CD14-positive monocyte (primary cell): ENCODE measurements around the gene MYO1E. TPM values are rescaled to one million over a fixed set of nuclear protein-coding genes. Genes with fewer than 3 reads are reported as not detected.

ENCODE experiments used
- DNase-seq, 3 donors: peaks; one replicate each; pipeline ENCODE4 v3.0.0-alpha.2; 2011 to 2022
- H2AFZ ChIP-seq: 2 replicates; pipeline ENCODE4 v1.6.0; 2012; ENCODE audit warnings: mild to moderate bottlenecking, low read depth, low read length, inconsistent platforms; ENCODE audit not compliant: insufficient read depth, poor library complexity, severe bottlenecking
- H3K27ac ChIP-seq, 2 donors: 1 replicate in 1 of 2; 2 replicates in 1 of 2; pipeline ENCODE4 v1.5.1; 2012 to 2013; ENCODE audit warnings: low read length in 2 of 2, control low read depth in 1 of 2, inconsistent platforms in 1 of 2, low read depth in 1 of 2, mild to moderate bottlenecking in 1 of 2
- H3K27me3 ChIP-seq, 2 donors: one replicate each; pipeline versions ENCODE4 v1.6.0 to v1.6.1; 2011 to 2013; ENCODE audit warnings: low read length in 2 of 2; ENCODE audit not compliant: control insufficient read depth in 2 of 2, insufficient read depth in 2 of 2
- H3K36me3 ChIP-seq, 2 donors: replicated peaks in 1 of 2; 1 replicate in 1 of 2; 2 replicates in 1 of 2; pipeline versions ENCODE4 v1.5.1 to v1.6.1; 2012 to 2013; ENCODE audit warnings: low read length in 2 of 2, control low read depth in 1 of 2, inconsistent platforms in 1 of 2, mild to moderate bottlenecking in 1 of 2; ENCODE audit not compliant: insufficient read depth in 2 of 2, control insufficient read depth in 1 of 2
- H3K4me1 ChIP-seq, 2 donors: 1 replicate in 1 of 2; 2 replicates in 1 of 2; pipeline versions ENCODE4 v1.5.1 to v1.6.1; 2012 to 2013; ENCODE audit warnings: low read length in 2 of 2, control low read depth in 1 of 2, inconsistent platforms in 1 of 2, mild to moderate bottlenecking in 1 of 2, moderate library complexity in 1 of 2; ENCODE audit not compliant: insufficient read depth in 2 of 2, control insufficient read depth in 1 of 2
- H3K4me2 ChIP-seq: replicated peaks from 2 replicates; pipeline ENCODE3; 2012; ENCODE audit warnings: low read length, moderate library complexity, mild to moderate bottlenecking; ENCODE audit not compliant: poor library complexity, severe bottlenecking; ENCODE audit errors: extremely low read depth
- H3K4me3 ChIP-seq, 3 experiments: fragments of 200-600 bp in 1 of 3; sonication (generic) in 1 of 3; replicated peaks in 1 of 3; 1 replicate in 2 of 3; 2 replicates in 1 of 3; pipeline ENCODE4 v1.5.1; 2011 to 2013; ENCODE audit warnings: low read length in 3 of 3, mild to moderate bottlenecking in 3 of 3, control low read depth in 2 of 3, low read depth in 2 of 3, inconsistent platforms in 1 of 3, moderate library complexity in 1 of 3
- H3K79me2 ChIP-seq: 2 replicates; pipeline ENCODE4 v1.6.0; 2012; ENCODE audit warnings: mild to moderate bottlenecking, control low read depth, inconsistent platforms, low read length, moderate library complexity; ENCODE audit not compliant: insufficient read depth
- H3K9ac ChIP-seq: 2 replicates; pipeline ENCODE4 v1.6.0; 2017; ENCODE audit warnings: low read length, mild to moderate bottlenecking; ENCODE audit not compliant: insufficient read depth, poor library complexity, severe bottlenecking
- H3K9me3 ChIP-seq, 2 donors: replicated peaks in 1 of 2; 1 replicate in 1 of 2; 2 replicates in 1 of 2; pipeline versions ENCODE4 v1.5.1 to v1.6.1; 2012 to 2013; ENCODE audit warnings: low read length in 2 of 2, control low read depth in 1 of 2; ENCODE audit not compliant: control insufficient read depth in 1 of 2, insufficient read depth in 1 of 2
- H4K20me1 ChIP-seq: 2 replicates; pipeline ENCODE4 v1.6.0; 2012; ENCODE audit warnings: mild to moderate bottlenecking, low read length, control low read depth, moderate library complexity; ENCODE audit not compliant: insufficient read depth
- H3K27ac Mint-ChIP-seq, 7 donors: one replicate each; pipeline ENCODE4 v1.8.0; 2020; ENCODE audit warnings: mild to moderate bottlenecking in 7 of 7, mixed read lengths in 7 of 7, moderate library complexity in 6 of 7, inconsistent platforms in 2 of 7
- H3K27me3 Mint-ChIP-seq, 3 donors: one replicate each; pipeline ENCODE4 v1.8.0; 2021 to 2022; ENCODE audit warnings: low read depth in 3 of 3, mild to moderate bottlenecking in 3 of 3, mixed read lengths in 3 of 3, moderate library complexity in 3 of 3, inconsistent platforms in 1 of 3
- H3K36me3 Mint-ChIP-seq, 2 donors: one replicate each; pipeline ENCODE4 v1.8.0; 2020; ENCODE audit warnings: mixed read lengths in 2 of 2, inconsistent platforms in 1 of 2, mild to moderate bottlenecking in 1 of 2
- H3K4me1 Mint-ChIP-seq: one replicate; pipeline ENCODE4 v1.8.0; 2020; ENCODE audit warnings: mild to moderate bottlenecking, mixed read lengths
- H3K4me3 Mint-ChIP-seq, 2 donors: one replicate each; pipeline ENCODE4 v1.8.0; 2020; ENCODE audit warnings: mild to moderate bottlenecking in 2 of 2, mixed read lengths in 2 of 2, moderate library complexity in 1 of 2
- H3K9me3 Mint-ChIP-seq, 7 donors: one replicate each; pipeline ENCODE4 v1.8.0; 2020 to 2022; ENCODE audit warnings: mixed read lengths in 7 of 7, mild to moderate bottlenecking in 6 of 7, moderate library complexity in 6 of 7, inconsistent platforms in 2 of 7
- CTCF ChIP-seq: fragments of 200-600 bp; IDR thresholded peaks from one replicate; pipeline ENCODE4 v1.8.0; 2022; ENCODE audit warnings: antibody characterized with exemption, mild to moderate bottlenecking
- WGBS: methylation state at CpG from one replicate; pipeline ENCODE4 v1.1.5; 2013; ENCODE audit warnings: missing lambda C conversion rate; ENCODE audit not compliant: insufficient coverage; 5-methylcytosine and 5-hydroxymethylcytosine counted together
- intact Hi-C, 2 donors: fragments of 100-400 bp; cut with micrococcal nuclease; formaldehyde crosslinking; loops; one replicate each; pipeline versions ENCODE4 v1.15.0 to v1.15.1; 2023
- polyA plus RNA-seq, 3 donors: library from polyadenylated mRNA; depleted of rRNA in 1 of 3; unstranded in 2 of 3; stranded (reverse) in 1 of 3; fragments of 300-500 nt in 2 of 3; fragments of >200 nt in 1 of 3; fragmentation: Illumina TruSeq in 2 of 3; gene quantifications; 1 replicate in 2 of 3; 2 replicates in 1 of 3; pipeline ENCODE4 v1.2.3, GENCODE V29; 2012 to 2021

Gene MYO1E
- polyA plus RNA-seq, 3 donors, result 5.5 to 16.2 (median 6.2) TPM

- Mint-ChIP-seq H3K4me1 (no peaks in the 10 kb centered on the region), H3K27me3 (no peaks in the 10 kb centered on the region), H3K27ac (no peak overlapping the region), H3K9me3 (peaks cover 0 to 4% (median 0%) of the 10 kb centered on the region in 7 donors), H3K36me3 (peaks cover 66 to 88% of the 10 kb centered on the region in 2 donors), H3K4me3 (no peak overlapping the region)
- Histone ChIP-seq H3K79me2 (no peaks in the 10 kb centered on the region), H4K20me1 (no peaks in the 10 kb centered on the region), H2AFZ (no peak overlapping the region), H3K4me2 (no peak overlapping the region), H3K9ac (no peak overlapping the region), H3K9me3 (no peaks in the 10 kb centered on the region), H3K4me1 (peaks cover 0 to under 1% of the 10 kb centered on the region in 2 donors), H3K27me3 (no peaks in the 10 kb centered on the region), H3K27ac (no peak overlapping the region), H3K4me3 (no peak overlapping the region), H3K36me3 (peaks cover 49 to 77% of the 10 kb centered on the region in 2 donors)
- WGBS, result 100% methylated on average over 4 of the region's 6 CpGs
- no peak for DNase-seq
- TF ChIP-seq CTCF, result no peak
- intact Hi-C loops, result no loop called here
These were observed 169.7 kb downstream of the MYO1E start for GRCh38 chr15:59203008-59203407.

GRCh38 chr15:59200560-59200959 is 172.1 kb downstream of the MYO1E start:
- DNase-seq, result no peak
- WGBS, result 100% methylated on average over 1 of the region's 9 CpGs
- Mint-ChIP-seq H3K27me3 (no peaks in the 10 kb centered on the region), H3K4me3 (no peak overlapping the region), H3K36me3 (peaks cover 49 to 67% of the 10 kb centered on the region in 2 donors), H3K9me3 (no peaks in the 10 kb centered on the region), H3K4me1 (peaks cover 10% of the 10 kb centered on the region), H3K27ac (peak overlapping the region in 2 of 7 donors; percentile 51 to 63)
- Histone ChIP-seq H3K4me2 (no peak overlapping the region), H3K9me3 (no peaks in the 10 kb centered on the region), H3K79me2 (no peaks in the 10 kb centered on the region), H3K4me3 (no peak overlapping the region), H3K9ac (no peak overlapping the region), H4K20me1 (no peaks in the 10 kb centered on the region), H2AFZ (no peak overlapping the region), H3K27ac (no peak overlapping the region), H3K36me3 (peaks cover 29 to 53% of the 10 kb centered on the region in 2 donors), H3K27me3 (no peaks in the 10 kb centered on the region), H3K4me1 (peaks cover 8 to 12% of the 10 kb centered on the region in 2 donors)
- intact Hi-C loops, result no loop called here
- TF ChIP-seq CTCF, result no peak
